ENCODE data around the gene LY6G6C.

Gene LY6G6C

GRCh38 chr6:31705931-31706330 lies 15.6 kb downstream of the LY6G6C start:
- DNase-seq, result no peak

- DNase-seq, result peak; percentile 99
Observed at GRCh38 chr6:31702819-31703716, 18.5 kb downstream of the LY6G6C start, which contains the start of gene ABHD16A. TSS of gene ABHD16A (minus strand) at chr6:31703324. CDS start at chr6:31703281, 43 bp downstream.

GRCh38 chr6:31702405-31702818 lies 19.1 kb downstream of the LY6G6C start:
- no peak for DNase-seq

GRCh38 chr6:31701666-31702404 lies 19.7 kb downstream of the LY6G6C start:
- no peak for DNase-seq

GRCh38 chr6:31700740-31701401 lies 20.7 kb downstream of the LY6G6C start:
- no peak for DNase-seq

- DNase-seq, result no peak
Observed at GRCh38 chr6:31697555-31697954, 24.0 kb downstream of the LY6G6C start.

GRCh38 chr6:31693535-31693934 lies 28.0 kb downstream of the LY6G6C start:
- DNase-seq, result no peak

GRCh38 chr6:31692886-31693285 lies 28.7 kb downstream of the LY6G6C start:
- DNase-seq, result no peak

- DNase-seq, result no peak
Observed at GRCh38 chr6:31692353-31692752, 29.2 kb downstream of the LY6G6C start.

- DNase-seq, result no peak
Observed at GRCh38 chr6:31691564-31692108, 29.9 kb downstream of the LY6G6C start.

- DNase-seq, result no peak
Observed at GRCh38 chr6:31691078-31691463, 30.5 kb downstream of the LY6G6C start.

- DNase-seq, result no peak
Observed at GRCh38 chr6:31690231-31691077, 31.1 kb downstream of the LY6G6C start.

GRCh38 chr6:31689249-31690110 lies 32.1 kb downstream of the LY6G6C start:
- no peak for DNase-seq

- DNase-seq, result no peak
Observed at GRCh38 chr6:31687860-31688693, 33.5 kb downstream of the LY6G6C start.

- DNase-seq, result no peak
Observed at GRCh38 chr6:31687321-31687720, 34.2 kb downstream of the LY6G6C start.

- DNase-seq, result no peak
Observed at GRCh38 chr6:31686483-31686882, 35.1 kb downstream of the LY6G6C start.

- DNase-seq, result no peak
Observed at GRCh38 chr6:31683591-31683990, 38.0 kb downstream of the LY6G6C start.

- peak; percentile 38 for DNase-seq
Observed at GRCh38 chr6:31681135-31681671, 40.3 kb downstream of the LY6G6C start.
